GM19463 (cell line): Measurements from ENCODE around the gene LETM1.

ENCODE experiments used
- ATAC-seq: cut with Tn5 transposase; IDR thresholded peaks from one replicate; pipeline ENCODE4 v1.9.1; 2021; ENCODE audit warnings: mild to moderate bottlenecking, moderate library complexity; ENCODE audit not compliant: unreplicated experiment

Gene LETM1

DNA sequence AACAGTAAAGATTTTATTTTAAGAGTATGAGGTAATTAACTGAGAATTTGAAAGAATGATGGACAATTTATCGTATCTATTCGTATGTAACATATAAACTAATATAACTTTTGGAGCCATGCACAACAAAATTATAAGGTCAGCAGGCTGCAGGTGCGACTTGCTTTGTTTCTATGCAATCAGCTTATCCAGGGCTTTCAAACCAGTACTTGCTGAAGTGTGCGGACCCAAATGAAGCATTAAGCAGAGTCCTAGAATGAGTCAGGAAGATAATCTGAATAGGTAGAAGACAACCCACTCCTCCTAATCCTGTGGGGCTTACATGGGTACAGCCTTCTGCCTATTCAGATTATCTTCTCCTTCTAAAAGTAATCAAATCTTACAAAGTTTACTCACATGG lies 17.3 kb upstream of the LETM1 start:
- ATAC-seq: no peak

DNA sequence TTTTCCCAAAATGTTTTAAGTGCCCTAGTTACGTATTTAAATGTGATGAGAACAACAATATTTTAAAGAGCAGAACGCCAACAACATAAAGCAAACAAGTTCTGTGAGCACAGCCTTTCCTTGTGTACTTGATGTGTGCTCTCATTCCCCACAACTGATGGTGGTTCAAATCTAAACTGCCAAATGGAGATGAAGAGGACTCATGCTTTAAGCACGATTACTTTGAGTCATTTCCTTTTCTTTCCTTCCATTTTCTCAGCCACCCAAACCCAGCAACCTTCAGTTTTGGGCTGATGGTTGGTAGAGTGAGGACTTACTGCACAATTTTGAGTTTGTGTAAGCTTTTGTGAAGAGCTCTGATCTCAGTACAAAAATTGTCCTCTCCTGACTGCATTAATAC lies 16.9 kb upstream of the LETM1 start:
- ATAC-seq: no peak

DNA sequence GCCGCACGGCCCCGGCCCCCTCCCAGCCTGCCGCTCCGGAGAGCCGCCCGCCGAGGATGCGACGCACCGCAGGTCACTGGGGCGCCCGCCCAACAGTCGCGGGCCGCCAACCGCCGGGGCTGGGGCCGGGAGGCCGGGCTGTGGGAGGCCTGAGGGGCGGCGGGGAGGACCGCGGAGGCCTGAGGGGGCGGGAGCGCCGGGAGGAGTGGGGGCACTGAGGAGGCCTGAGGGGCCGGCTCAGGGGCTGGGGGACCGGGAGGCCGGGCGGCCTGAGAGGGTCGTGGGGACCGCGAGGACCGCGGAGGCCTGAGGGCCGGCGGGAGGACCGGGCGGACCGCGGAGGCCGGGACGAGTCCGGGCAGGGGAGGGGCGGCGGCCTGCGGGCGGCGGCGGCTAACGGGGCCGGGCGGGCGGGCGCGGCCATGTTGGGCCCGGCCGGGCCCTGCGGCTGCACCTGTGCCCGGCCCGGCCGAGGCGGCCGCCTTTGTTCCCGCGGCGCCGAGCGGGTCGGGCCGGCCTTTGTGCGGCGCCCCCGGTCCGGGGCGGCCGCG lies 15.6 kb upstream of the LETM1 start:
- ATAC-seq: no peak

DNA sequence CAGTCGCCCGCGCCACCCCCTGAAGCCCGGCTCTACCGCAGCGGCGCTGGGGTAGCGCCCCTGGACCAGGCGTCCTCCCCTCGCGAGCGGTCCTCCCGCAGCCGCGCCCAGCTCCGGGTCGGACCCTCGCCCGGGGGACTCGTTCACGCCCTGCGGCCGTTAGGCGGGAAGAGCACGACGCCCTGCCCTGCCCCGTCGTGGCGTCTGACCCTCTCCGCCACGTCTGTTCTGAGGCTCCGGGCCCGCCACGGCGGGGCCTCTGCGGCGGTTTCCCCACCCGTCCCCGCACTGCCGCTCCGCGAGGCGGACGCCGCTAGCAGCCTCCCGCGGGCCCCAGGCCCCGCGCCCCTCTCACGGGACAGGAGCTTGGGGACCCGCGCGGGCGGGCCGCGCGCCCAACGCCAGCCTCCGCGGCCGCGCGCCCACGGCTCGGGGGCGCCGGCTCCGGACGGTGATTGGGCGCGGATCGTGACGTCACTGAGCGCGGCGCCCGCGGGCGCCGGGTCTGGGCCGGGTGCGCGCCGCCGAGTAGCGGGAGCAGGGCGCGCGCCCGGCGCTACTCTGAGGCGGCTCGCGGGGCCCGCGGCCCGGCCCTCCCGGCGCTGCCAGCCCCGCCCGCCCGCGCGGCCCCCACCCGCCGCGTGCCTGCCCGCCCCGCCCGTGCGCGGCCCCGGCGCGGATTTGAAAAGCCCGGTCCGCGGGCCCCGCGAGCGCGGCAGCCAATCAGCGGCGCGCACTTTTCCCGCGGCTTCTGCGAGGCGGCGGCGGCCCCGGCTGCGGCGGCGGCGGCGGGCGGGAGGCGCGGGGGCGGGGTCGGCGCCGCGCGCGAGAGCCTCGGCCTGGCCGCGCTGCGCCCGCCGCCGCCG lies 14.9 kb upstream of the LETM1 start, which contains the start of gene NSD2:
TSS of gene NSD2 (plus strand) at position 816 of the 866 bp plus-strand sequence. CDS start 29,262 bp downstream, outside the sequence.
- peak; percentile 56 for ATAC-seq

DNA sequence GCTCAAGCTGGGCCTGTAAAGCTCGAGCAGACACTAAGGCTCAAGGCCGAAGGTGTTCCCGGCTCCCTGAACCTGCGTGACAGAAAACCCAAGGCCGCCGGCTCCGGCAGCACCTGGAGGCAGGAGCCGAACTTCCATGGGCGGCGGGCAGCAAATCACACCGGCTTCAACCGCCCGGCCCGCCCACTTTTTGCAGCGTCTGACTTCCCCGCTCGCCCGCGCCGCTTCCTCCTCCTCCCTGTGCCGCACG lies 14.3 kb upstream of the LETM1 start:
- ATAC-seq: peak; percentile 51

DNA sequence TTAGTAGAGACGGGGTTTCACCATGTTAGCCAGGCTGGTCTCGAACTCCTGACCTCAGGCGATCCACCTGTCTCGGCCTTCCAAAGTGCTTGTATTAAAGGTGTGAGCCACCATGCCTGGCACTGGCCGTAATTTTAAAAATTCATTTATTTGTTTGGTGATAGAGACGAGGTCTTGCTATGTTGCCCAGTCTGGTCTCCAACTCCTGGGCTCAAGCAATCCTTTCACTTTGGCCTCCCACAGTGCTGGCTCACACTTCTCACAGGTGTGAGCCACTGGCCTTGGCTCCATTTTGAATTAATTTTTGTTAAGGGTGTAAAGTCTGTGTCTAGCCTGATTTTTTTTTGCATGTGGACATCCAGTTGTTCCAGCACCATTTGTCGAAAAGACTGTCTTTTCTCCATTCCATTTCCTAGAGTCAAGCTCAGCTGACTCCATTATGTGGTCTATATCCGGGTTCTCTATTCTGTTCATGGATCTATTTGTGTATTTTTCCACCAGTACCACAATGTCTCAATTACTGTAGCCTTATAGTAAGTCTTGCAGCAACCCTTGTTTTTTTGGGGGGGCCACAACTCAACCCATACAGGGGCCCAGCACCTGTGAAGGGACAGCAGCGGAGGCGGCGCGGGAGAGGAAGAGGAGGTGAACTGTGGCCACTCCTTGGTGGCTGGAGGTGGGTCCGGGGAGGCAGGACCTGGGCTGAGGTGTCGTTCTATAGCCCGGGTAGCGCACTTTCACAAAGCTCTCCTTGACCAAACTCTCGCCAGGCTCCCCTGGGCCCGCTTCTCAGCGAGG lies 13.8 kb upstream of the LETM1 start:
- peak; percentile 3 for ATAC-seq

DNA sequence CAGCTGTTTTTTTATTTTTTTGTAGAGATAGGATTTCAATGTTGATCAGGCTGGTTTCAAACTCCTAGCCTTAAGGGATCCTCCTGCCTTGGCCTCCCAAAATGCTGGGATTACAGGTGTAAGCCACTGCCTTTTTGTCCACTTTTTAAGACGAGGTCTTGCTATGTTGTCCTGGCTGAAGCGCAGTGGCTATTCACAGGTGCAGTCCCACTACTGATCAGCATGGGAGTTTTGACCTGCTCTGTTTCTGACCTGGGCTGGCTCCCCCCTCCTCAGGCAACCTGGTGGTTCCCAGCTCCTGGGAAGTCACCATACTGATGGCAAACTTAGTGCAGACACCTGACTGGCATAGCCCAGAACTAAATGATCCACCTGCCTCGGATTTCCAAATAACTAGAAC lies 13.0 kb upstream of the LETM1 start:
- ATAC-seq: no peak

DNA sequence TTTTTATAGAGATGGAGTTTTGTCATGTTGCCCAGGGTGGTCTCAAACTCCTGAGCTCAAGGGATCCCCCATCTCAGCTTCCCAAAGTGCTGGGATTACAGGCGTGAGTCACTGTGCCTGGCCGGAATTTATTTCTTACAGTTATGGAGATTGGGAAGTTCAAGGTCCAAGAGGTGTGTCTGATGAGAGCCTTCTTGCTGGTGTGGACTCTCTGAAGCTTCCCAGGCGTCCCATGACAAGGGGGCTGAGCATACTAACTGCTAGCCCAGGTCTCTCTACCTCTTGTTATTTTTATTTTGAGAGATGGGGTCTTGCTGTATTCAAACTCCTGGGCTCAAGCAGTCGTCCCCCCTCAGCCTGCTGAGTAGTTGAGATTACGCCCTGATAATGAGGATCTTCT lies 12.3 kb upstream of the LETM1 start:
- ATAC-seq: no peak

DNA sequence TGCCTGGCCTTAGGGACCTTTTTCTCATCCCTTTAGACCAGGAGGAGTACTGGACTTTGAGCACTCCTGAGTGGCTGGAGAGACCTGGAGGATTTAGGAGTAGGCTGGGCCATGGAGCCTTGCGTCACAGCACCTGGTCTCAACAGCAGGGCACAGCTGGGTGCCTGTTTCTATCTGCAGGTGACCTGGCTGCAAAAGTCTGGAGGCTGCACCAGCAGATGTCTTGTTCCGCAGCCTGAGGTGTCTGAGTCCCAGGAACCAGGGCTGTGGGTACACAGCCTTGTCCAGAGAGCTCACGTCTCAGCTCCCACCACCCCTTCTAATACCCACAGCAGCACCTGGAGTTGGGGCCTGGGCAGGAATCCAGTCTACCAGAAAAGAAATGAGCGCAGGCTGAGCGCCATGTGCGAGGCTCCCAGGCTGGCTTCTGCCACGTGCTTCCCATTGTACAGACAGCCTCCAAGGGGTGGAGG lies 10.3 kb upstream of the LETM1 start:
- no peak for ATAC-seq

DNA sequence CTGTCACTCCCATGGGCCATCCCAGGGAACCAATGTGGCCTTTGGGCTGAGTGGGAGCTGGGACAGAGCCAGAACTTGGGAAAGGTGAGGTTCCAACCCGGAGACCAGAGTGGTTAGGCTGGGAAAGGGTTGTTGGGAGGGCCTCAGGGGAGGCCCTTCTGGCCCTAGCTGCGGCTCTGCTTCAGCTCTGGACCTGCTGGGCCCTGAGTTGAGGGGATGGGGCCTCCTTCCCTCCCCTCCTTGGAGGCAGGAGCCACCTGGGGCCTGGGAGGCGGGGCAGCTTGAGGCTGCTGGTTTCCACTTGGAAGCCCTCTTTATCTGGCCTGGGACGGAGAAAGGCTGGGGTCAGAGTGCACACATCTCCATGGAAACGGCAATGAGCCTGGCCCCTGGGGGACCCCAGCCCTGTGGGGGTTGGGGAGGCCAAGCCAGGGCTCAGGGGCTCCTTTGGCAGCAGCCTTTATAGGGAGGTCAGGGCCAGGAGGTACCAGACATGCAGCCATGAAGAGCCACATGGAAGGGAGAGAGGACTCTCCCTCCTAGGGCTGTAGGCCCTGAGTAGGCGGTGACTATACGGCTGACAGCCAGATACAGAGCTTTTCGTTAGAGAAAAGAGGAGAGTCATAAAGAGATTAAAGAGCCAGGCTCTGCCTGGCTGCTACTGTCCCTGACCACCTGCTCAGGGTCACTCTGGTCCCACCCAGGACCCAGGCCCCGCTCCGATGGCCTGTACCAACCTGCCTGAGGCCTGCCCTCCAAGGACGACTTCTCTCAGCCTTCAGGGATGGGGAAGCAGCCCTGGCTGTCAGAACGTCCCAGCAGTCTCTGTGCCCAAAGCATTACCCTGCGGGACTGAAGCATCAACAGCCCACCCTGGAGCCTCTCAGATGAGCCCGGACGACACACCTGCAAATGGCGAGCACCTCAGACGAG lies 8.4 kb upstream of the LETM1 start:
- ATAC-seq: no peak

DNA sequence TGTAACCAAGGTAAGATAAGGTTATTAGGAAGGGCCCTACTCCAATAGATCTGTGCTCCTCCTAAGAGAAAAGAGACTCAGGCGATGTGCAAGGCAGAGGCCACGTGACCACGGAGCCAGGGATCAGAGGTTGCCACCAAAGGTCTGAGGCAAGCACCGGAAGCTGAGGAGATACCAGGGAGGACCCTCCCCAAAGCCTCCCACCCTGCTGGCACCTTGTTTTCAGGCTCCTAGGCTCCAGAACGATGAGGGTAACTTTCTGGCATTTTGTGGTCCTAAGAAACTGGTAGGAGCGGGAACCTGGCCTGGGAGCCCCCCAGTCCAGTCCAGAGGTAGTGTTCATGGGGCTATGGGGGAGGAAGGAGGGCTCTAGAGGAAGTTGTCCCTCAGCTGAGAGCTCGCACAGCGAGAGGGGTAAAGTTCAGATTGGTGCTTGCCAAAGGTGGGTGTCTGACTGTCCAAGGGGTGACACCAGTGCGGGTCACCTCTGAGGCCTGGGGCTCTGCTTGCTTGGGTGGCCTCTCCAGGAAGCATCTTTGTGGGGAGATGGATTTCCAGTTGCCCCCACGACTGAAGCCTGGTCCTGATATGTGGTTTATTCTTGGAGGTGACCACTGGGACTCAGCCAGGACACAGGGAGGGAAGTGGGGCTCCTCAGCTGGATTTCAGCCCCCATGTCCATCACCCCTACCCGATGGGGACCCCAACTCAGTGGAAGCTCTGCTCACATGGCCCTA lies 7.5 kb upstream of the LETM1 start:
- ATAC-seq: no peak

DNA sequence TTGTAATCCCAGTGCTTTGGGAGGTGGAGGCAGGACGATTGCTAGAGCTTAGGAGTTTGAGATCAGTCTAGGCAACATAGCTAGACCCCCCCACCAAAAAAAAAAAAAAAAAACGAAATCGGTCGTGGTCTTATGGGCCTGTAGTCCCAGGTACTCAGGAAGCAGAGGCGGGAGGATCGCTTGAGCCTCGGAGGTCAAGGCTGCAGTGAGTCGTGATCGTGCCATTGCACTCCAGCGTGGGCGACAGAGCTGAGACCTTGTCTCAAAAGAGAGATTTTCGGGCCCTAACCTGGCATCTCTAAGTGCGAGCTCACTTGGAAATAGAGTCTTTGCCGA lies 7.0 kb upstream of the LETM1 start:
- no peak for ATAC-seq

DNA sequence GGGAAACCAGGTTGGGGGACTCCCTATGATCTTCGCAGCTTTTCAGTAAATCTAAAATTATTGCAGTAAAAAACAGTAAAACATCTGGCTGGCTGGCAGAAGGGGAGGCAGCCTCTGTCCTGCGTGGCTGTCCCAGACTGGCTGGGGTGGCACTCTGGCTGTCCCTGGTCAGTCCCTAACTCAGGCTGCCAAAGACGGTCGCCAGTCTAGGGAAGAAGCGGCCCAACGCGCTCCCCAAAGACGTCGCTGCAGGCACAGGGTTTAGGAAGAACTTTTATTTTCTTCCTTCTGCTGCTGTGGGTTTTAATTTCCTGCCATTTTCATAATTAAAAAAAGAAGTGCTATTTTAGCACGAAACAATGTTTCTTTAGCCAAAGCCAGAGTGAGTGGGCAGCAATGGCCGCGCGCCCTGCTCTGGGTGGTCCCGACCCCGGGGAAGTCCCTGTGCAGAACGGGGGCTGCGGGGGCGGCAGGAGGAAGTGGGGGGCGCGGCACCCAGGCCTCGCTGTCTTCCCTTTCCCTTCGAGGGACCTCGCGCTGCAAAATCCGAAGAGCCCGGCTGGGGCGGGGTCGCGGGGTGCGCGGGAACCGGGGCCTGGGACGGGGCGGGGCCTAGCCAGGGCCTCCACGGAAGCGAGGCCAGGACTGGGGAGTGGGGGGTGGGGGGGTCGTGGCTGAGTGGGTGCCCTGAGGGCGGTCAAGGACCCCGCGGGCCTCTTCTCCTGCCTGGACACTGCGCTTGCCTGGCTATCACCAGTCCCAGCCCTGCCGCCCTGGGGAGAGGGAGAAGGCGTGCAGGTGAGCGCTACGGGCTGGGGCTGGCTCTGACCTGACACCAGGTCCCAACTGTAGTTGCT lies 6.3 kb upstream of the LETM1 start:
- ATAC-seq: no peak

DNA sequence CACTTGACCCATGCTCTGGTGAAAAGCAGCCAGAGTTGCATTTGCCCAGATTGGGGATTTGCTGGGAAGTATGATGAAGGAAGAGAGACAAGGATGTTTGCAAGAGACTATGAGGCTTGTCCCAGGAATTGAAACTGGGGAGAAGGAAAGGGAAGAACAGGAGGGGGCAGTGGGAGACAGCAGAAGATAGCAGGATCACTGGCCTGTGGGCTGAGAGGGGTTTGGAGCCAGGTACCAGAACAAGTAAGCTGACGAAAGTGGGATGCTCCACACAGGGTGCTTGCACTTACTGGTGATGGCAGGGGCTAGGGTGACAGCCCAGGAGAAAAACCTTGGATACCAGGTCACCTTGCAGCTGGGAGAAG lies 3.4 kb upstream of the LETM1 start:
- ATAC-seq: no peak

DNA sequence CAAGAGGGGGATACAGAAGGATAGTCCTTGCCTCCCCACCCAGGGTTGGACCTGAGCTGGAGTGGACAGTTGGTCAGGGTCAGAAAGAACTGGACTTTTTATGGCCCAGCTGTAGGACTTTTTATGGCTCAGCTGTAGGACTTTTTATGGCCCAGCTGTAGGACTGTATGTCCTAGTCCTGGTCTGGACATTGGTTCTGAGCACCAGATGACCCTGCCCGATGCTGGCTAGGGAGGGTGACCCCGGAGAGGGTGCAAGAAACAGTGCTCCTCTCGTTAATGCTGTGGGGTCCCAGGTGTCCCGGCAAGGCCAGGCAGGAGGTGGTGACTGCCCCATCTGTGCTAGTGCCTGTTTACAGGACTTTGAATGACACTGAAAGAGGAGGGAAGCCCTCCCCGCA lies 2.0 kb upstream of the LETM1 start:
- ATAC-seq: no peak

DNA sequence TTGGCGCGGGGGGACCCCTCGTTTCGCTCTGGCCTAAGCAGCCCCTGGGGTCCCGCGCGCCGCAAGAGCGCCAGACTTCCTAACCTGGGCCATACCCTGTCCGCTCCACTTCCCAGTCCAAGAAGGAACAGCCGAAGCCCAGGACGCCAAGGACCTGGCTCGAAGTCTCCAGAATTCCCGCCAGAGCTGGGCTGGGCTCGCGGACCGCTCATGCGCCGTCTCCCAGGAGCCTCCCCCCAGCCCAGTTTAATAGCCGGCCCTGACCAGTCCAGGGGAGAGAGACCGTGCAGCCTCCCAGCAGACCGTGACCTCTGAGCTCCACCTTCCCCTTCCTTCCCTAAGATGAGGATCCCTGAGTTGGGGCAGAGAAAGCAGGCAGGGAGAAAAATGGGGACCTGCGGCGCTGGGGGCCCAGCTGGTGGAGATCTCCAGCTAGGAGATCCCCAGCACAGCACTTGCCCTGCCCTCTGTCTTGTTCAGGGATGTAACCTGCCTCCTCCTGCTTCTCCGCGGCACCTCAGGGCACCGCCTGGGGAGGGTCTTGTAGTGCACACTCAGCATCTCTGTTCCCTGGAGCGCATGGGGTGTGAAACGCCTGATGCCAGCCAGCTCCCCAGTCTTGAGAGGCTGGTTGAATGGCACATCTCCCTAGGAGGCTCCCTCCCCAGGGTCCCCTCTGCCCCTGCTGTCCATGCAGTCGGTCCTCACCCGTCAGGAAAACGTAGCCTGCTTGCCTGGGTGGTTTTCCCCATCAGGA lies 1.2 kb upstream of the LETM1 start:
- ATAC-seq: no peak

DNA sequence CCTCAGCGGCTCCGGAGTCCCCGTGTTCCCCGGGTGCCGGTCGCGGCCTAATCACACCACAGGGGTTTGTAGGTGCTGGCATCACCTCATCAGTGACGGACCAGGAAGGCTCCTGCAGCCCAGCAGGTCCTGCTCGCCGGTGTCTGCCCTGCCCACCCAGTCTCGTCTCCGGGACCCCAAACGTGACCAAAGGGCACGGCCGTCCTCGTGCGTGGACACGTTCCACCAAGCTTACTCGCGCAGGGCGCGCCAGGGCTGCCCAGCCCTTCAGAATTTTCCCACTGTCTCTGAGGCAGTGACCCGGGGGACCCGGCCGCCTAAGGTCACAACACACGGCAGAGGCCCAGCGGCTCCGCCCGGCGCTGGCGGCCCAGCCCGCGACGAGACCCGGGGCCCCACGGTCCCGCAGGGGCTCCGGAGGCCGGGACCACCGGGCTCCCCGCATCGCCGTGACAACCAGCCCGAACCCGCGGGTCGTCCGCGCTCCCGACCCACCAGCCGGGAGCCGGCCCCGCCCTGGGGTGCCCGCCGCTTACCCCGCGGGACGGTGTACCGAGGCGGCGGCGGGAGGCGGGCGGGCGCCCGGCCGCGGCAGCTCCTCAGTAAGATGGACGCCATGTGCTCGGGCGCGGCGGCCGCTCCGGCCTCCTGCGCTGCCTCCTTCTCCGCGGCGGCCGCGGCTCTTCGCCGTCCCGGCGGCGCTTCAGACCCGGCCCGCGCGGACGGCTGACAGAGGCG lies 454 bp downstream of the LETM1 start:
- peak; percentile 26 for ATAC-seq

DNA sequence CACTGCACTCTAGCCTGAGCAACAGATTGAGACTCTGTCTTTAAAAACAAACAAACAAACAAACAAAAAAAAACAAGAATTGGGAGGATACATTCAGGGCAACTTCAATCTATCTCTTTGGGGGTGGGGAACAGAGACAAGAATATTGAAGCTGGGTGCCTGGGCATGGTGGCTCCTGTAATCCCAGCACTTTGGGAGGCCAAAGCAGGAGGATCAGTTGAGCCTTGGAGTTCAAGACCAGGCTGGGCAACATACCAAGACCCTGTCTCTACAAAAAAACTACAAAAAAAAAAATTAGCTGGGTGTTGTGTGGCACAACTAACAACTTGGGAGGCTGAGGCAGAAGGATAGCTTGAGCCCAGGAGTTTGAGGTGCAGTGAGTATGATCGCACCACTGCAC lies 1.2 kb downstream of the LETM1 start:
- no peak for ATAC-seq
